NCI-H1417 treated with DMSO at 0.1 percent for 48 hours (cell line): ENCODE results near the gene MYOZ3.

Source experiments
- DNase-seq: peaks from one replicate; lab custom pipeline; 2025; lab: John Stamatoyannopoulos, UW

MYOZ3 gene

GRCh38 chr5:150661086-150661485, at the start of gene MYOZ3:
MYOZ3 (plus strand) TSS chr5:150661251; CDS start chr5:150662942, 1,691 bp downstream.
- no peak for DNase-seq

GRCh38 chr5:150612405-150612804, 48.6 kb upstream of the MYOZ3 start:
- DNase-seq: no peak

GRCh38 chr5:150612905-150613670, 48.0 kb upstream of the MYOZ3 start:
- DNase-seq: no peak

- DNase-seq: no peak
These were observed 46.9 kb upstream of the MYOZ3 start for GRCh38 chr5:150613991-150614660.

- no peak for DNase-seq
These were observed 46.4 kb upstream of the MYOZ3 start for GRCh38 chr5:150614661-150615060.

- DNase-seq: no peak
These were observed 45.8 kb upstream of the MYOZ3 start for GRCh38 chr5:150615141-150615699.

- DNase-seq: no peak
These were observed 45.0 kb upstream of the MYOZ3 start for GRCh38 chr5:150616024-150616470.

- DNase-seq: no peak
These were observed 44.5 kb upstream of the MYOZ3 start for GRCh38 chr5:150616506-150616905.

- DNase-seq: no peak
These were observed 42.9 kb upstream of the MYOZ3 start for GRCh38 chr5:150618163-150618562.

- DNase-seq: no peak
These were observed 42.3 kb upstream of the MYOZ3 start for GRCh38 chr5:150618588-150619281.

GRCh38 chr5:150619359-150620230, 41.5 kb upstream of the MYOZ3 start:
- no peak for DNase-seq

- DNase-seq: no peak
These were observed 39.8 kb upstream of the MYOZ3 start for GRCh38 chr5:150621301-150621700.

GRCh38 chr5:150622157-150622556, 38.9 kb upstream of the MYOZ3 start:
- no peak for DNase-seq

- DNase-seq: no peak
These were observed 37.7 kb upstream of the MYOZ3 start for GRCh38 chr5:150623152-150623877.

- DNase-seq: no peak
These were observed 37.2 kb upstream of the MYOZ3 start for GRCh38 chr5:150623878-150624216.

- no peak for DNase-seq
These were observed 36.5 kb upstream of the MYOZ3 start for GRCh38 chr5:150624334-150625163.

GRCh38 chr5:150625164-150625535, 35.9 kb upstream of the MYOZ3 start:
- no peak for DNase-seq

- no peak for DNase-seq
These were observed 35.0 kb upstream of the MYOZ3 start for GRCh38 chr5:150625831-150626746.

GRCh38 chr5:150626853-150627276, 34.2 kb upstream of the MYOZ3 start:
- DNase-seq: no peak
